IMR-90 (cell line): Measurements from ENCODE around the gene HPCAL4. TPM values are rescaled to one million over a fixed set of nuclear protein-coding genes. Genes with fewer than 3 reads are reported as not detected.

Source experiments
- ATAC-seq: fragments of 200-7000 bp; cut with Tn5 transposase; 2 replicates; pipeline ENCODE4 v1.9.1; 2020; ENCODE audit warnings: low read depth, mild to moderate bottlenecking, moderate library complexity
- BruUV-seq: library from RNA; stranded (reverse); fragments of 400-500 nt; replicated peaks from 2 replicates; lab custom pipeline; 2021; lab: Mats Ljungman, UMichigan
- CTCF ChIA-PET: fragments of 300-600 bp; formaldehyde crosslinking; extraction: SDS; loops from one replicate; lab custom pipeline; 2021; ENCODE audit warnings: antibody characterized with exemption; lab: Yijun Ruan, JAX
- POLR2A ChIA-PET: fragments of 300-600 bp; sonication (Branson Sonifier 250); formaldehyde crosslinking; loops from one replicate; lab custom pipeline; 2022; ENCODE audit warnings: antibody characterized with exemption; ENCODE audit not compliant: unreplicated experiment; lab: Charles Lee
- DNase-seq: peaks from one replicate; pipeline ENCODE4 v3.0.0; 2013
- H2AFZ ChIP-seq: replicated peaks from 2 replicates; pipeline ENCODE3; 2013; ENCODE audit warnings: low read length, mild to moderate bottlenecking; ENCODE audit not compliant: poor library complexity
- H2AK5ac ChIP-seq: 2 replicates; pipeline ENCODE4 v1.6.1; 2013; ENCODE audit warnings: low read depth, low read length, inconsistent platforms
- H2AK9ac ChIP-seq: replicated peaks from 2 replicates; pipeline ENCODE3; 2013; ENCODE audit warnings: mild to moderate bottlenecking, low read depth, low read length, moderate library complexity; ENCODE audit not compliant: poor library complexity
- H2BK120ac ChIP-seq: 2 replicates; pipeline ENCODE4 v1.6.1; 2013; ENCODE audit warnings: low read depth, low read length, inconsistent platforms
- H2BK15ac ChIP-seq: 3 replicates; pipeline ENCODE4 v1.6.1; 2013; ENCODE audit warnings: low read depth, low read length, inconsistent platforms
- H2BK20ac ChIP-seq: 2 replicates; pipeline ENCODE4 v1.6.1; 2013; ENCODE audit warnings: low read depth, mild to moderate bottlenecking, inconsistent platforms, low read length, moderate library complexity
- H2BK5ac ChIP-seq: 2 replicates; pipeline ENCODE4 v1.6.1; 2013; ENCODE audit warnings: mild to moderate bottlenecking, low read depth, low read length, inconsistent platforms; ENCODE audit not compliant: poor library complexity, severe bottlenecking
- H3K14ac ChIP-seq: replicated peaks from 2 replicates; pipeline ENCODE4 v1.6.1; 2013; ENCODE audit warnings: low read depth, low read length, inconsistent platforms
- H3K18ac ChIP-seq: 2 replicates; pipeline ENCODE4 v1.6.1; 2013; ENCODE audit warnings: low read depth, low read length, control low read depth
- H3K23ac ChIP-seq: 2 replicates; pipeline ENCODE4 v1.6.1; 2013; ENCODE audit warnings: low read depth, low read length, inconsistent platforms
- H3K27ac ChIP-seq: 2 replicates; pipeline ENCODE4 v1.5.1; 2013; ENCODE audit warnings: mild to moderate bottlenecking, control low read depth, low read length; ENCODE audit not compliant: insufficient read depth
- H3K27me3 ChIP-seq: 2 replicates; pipeline ENCODE4 v1.6.1; 2013; ENCODE audit warnings: low read length; ENCODE audit not compliant: control insufficient read depth, insufficient read depth
- H3K36me3 ChIP-seq: 2 replicates; pipeline ENCODE4 v1.6.1; 2013; ENCODE audit warnings: low read length, mixed read lengths; ENCODE audit not compliant: control insufficient read depth, insufficient read depth
- H3K4ac ChIP-seq: 2 replicates; pipeline ENCODE4 v1.6.1; 2013; ENCODE audit warnings: low read depth, low read length, inconsistent platforms
- H3K4me1 ChIP-seq: 2 replicates; pipeline ENCODE4 v1.6.1; 2013; ENCODE audit warnings: low read length, mixed read lengths; ENCODE audit not compliant: control insufficient read depth, insufficient read depth
- H3K4me2 ChIP-seq: 2 replicates; pipeline ENCODE4 v1.6.1; 2013; ENCODE audit warnings: low read depth, mild to moderate bottlenecking, control low read depth, low read length, moderate library complexity
- H3K4me3 ChIP-seq: 2 replicates; pipeline ENCODE4 v1.5.1; 2013; ENCODE audit warnings: low read depth, mild to moderate bottlenecking, control low read depth, low read length, moderate library complexity; ENCODE audit not compliant: insufficient read depth
- H3K56ac ChIP-seq: 2 replicates; pipeline ENCODE4 v1.6.1; 2013; ENCODE audit warnings: low read length, inconsistent platforms; ENCODE audit not compliant: insufficient read depth; ENCODE audit errors: extremely low read depth
- H3K79me1 ChIP-seq, 2 experiments: 2 replicates each; pipeline ENCODE4 v1.6.1; 2013; ENCODE audit warnings: low read length in 2 of 2, inconsistent platforms in 1 of 2, low read depth in 1 of 2
- H3K9ac ChIP-seq: 2 replicates; pipeline ENCODE4 v1.6.1; 2013; ENCODE audit warnings: low read depth, low read length, control low read depth
- H3K9me1 ChIP-seq: 2 replicates; pipeline ENCODE4 v1.6.1; 2013; ENCODE audit warnings: low read length, inconsistent platforms; ENCODE audit not compliant: insufficient read depth
- H3K9me3 ChIP-seq: 2 replicates; pipeline ENCODE4 v1.6.1; 2013; ENCODE audit warnings: low read length; ENCODE audit not compliant: control insufficient read depth, insufficient read depth
- H4K20me1 ChIP-seq: 2 replicates; pipeline ENCODE4 v1.6.1; 2013; ENCODE audit warnings: low read length, inconsistent platforms; ENCODE audit not compliant: insufficient read depth
- H4K5ac ChIP-seq: 2 replicates; pipeline ENCODE4 v1.6.1; 2013; ENCODE audit warnings: mild to moderate bottlenecking, low read depth, low read length, control low read depth
- H4K8ac ChIP-seq, 2 experiments: 2 replicates each; pipeline ENCODE4 v1.6.1; 2013; ENCODE audit warnings: low read depth in 2 of 2, low read length in 2 of 2, control low read depth in 1 of 2, inconsistent platforms in 1 of 2
- H4K91ac ChIP-seq: 2 replicates; pipeline ENCODE4 v1.6.1; 2013; ENCODE audit warnings: low read depth, low read length, inconsistent platforms; ENCODE audit not compliant: insufficient read depth
- BHLHE40 ChIP-seq: fragments of 150-350 bp; IDR thresholded peaks from 2 replicates; pipeline ENCODE4 v1.6.1; 2016; ENCODE audit warnings: mild to moderate bottlenecking, low read depth, low read length
- CEBPB ChIP-seq: IDR thresholded peaks from 2 replicates; pipeline ENCODE4 v1.6.1; 2012; ENCODE audit warnings: low read depth, low read length, improper control_type of control experiment
- CHD1 ChIP-seq: IDR thresholded peaks from 2 replicates; pipeline ENCODE4 v1.6.1; 2012; ENCODE audit warnings: low read depth, low read length, improper control_type of control experiment
- CTCF ChIP-seq: conservative IDR thresholded peaks from 2 replicates; pipeline ENCODE4 v1.5.1; 2012; ENCODE audit warnings: mild to moderate bottlenecking, low read depth, low read length, improper control_type of control experiment
- FOS ChIP-seq: fragments of 150-350 bp; IDR thresholded peaks from 2 replicates; pipeline ENCODE4 v1.6.1; 2016; ENCODE audit warnings: low read depth, low read length
- MAFK ChIP-seq: IDR thresholded peaks from 2 replicates; pipeline ENCODE4 v1.6.1; 2012; ENCODE audit warnings: low read depth, low read length, improper control_type of control experiment
- MXI1 ChIP-seq: IDR thresholded peaks from 2 replicates; pipeline ENCODE4 v1.6.1; 2012; ENCODE audit warnings: low read depth, mild to moderate bottlenecking, low read length, moderate library complexity, borderline replicate concordance
- NFE2L2 ChIP-seq: fragments of 150-350 bp; IDR thresholded peaks from 2 replicates; pipeline ENCODE4 v1.6.1; 2016; ENCODE audit warnings: low read depth, mild to moderate bottlenecking, low read length
- POLR2A ChIP-seq: IDR thresholded peaks from 2 replicates; pipeline ENCODE4 v1.6.1; 2012; ENCODE audit warnings: mild to moderate bottlenecking, low read depth, low read length
- RFX5 ChIP-seq: IDR thresholded peaks from 2 replicates; pipeline ENCODE4 v1.8.0; 2012; ENCODE audit warnings: low read depth, mild to moderate bottlenecking, low read length, moderate library complexity
- USF2 ChIP-seq: fragments of 150-350 bp; IDR thresholded peaks from 2 replicates; pipeline ENCODE4 v1.6.1; 2017; ENCODE audit warnings: mild to moderate bottlenecking, antibody characterized with exemption, low read length, low read depth
- WGBS, 2 experiments: methylation state at CpG; one replicate each; pipeline versions ENCODE4 v1.1.5 to v1.1.7; 2013; ENCODE audit warnings: missing lambda C conversion rate in 2 of 2; ENCODE audit not compliant: insufficient read length in 1 of 2; ENCODE audit errors: extremely low coverage in 2 of 2; 5-methylcytosine and 5-hydroxymethylcytosine counted together
- dilution Hi-C: fragments of 300-500 bp; cut with HindIII; formaldehyde crosslinking; loops from one replicate; pipeline ENCODE4 v1.14.3; 2018; ENCODE audit warnings: low sequenced_read_pairs; ENCODE audit not compliant: unreplicated experiment
- in situ Hi-C: fragments of 300-500 bp; cut with MboI; formaldehyde crosslinking; loops from 3 replicates; pipeline ENCODE4 v1.14.3; 2019; ENCODE audit warnings: low sequenced_read_pairs, inconsistent platforms, mixed read lengths
- intact Hi-C: fragments of 100-400 bp; cut with micrococcal nuclease; formaldehyde crosslinking; loops from 2 replicates; pipeline ENCODE4 v1.10.0; 2022
- polyA plus RNA-seq, 3 experiments: library from polyadenylated mRNA; depleted of rRNA; stranded (reverse); fragments of >200 nt; gene quantifications; 2 replicates each; pipeline ENCODE4 v1.2.3, GENCODE V29; 2012; ENCODE audit warnings: low replicate concordance in 1 of 3
- total RNA-seq: library from RNA; depleted of rRNA; stranded (reverse); fragments of >200 nt; gene quantifications from 2 replicates; pipeline ENCODE4 v1.2.3, GENCODE V29; 2012

HPCAL4 gene
- total and polyA plus RNA-seq, 2 of the 4 experiments (the other 2 are of a cell fraction) = 0.02 TPM; not detected in 1

GRCh38 chr1:39652105-39652504, 39.1 kb downstream of the HPCAL4 start:
- Histone ChIP-seq H2BK20ac (no peak overlapping the region), H3K9me3 (no peaks in the 10 kb centered on the region), H3K23ac (no peak overlapping the region), H3K36me3 (no peaks in the 10 kb centered on the region), H3K9ac (no peak overlapping the region), H3K4me2 (no peak overlapping the region), H3K56ac (no peak overlapping the region), H2BK120ac (no peak overlapping the region), H3K27ac (no peak overlapping the region), H3K4ac (no peak overlapping the region), H3K14ac (no peak overlapping the region), H3K18ac (no peak overlapping the region), H3K27me3 (peaks cover 27% of the 10 kb centered on the region), H3K4me3 (no peak overlapping the region), H3K79me1 (no peaks in the 10 kb centered on the region), H3K9me1 (0 out of 2 replicates have a peak, but pooled peaks cover under 1% of the 10 kb centered on the region), H4K5ac (no peak overlapping the region), H4K20me1 (no peaks in the 10 kb centered on the region), H3K4me1 (peaks cover under 1% of the 10 kb centered on the region; the same call in 1 of the 2 replicates), H4K8ac (no peak overlapping the region), H2BK5ac (no peak overlapping the region), H2AK9ac (no peak overlapping the region), H2BK15ac (no peak overlapping the region), H2AK5ac (no peak overlapping the region), H2AFZ (no peak overlapping the region), H4K91ac (no peak overlapping the region)
- dilution Hi-C loops (no loop called here), in situ Hi-C loops (no loop called here), intact Hi-C loops (loop anchor here (10.0 kb wide), 1 partner anchor 557 kb away; no protein-coding TSS in a partner anchor)
- BruUV-seq = no TSS peak
- no peak for DNase-seq
- 90% methylated on average over 2 of the region's 6 CpGs; no CpG with 5 or more reads in 1 of the 2 experiments for WGBS, 2 experiments
- ChIA-PET POLR2A (no interaction called here), CTCF (interaction anchor here (1.3 to 2.8 kb wide), 2 partner anchors 41 to 46 kb away, joined by 10 to 12 read pairs; no protein-coding TSS in a partner anchor)
- ATAC-seq = no peak
- no peak for TF ChIP-seq USF2
- TF ChIP-seq CTCF = no peak
- TF ChIP-seq RFX5 = no peak
- TF ChIP-seq MXI1 = no peak
- no peak for TF ChIP-seq CHD1
- no peak for TF ChIP-seq CEBPB
- no peak for TF ChIP-seq MAFK
- TF ChIP-seq POLR2A = no peak
- no peak for TF ChIP-seq BHLHE40
- TF ChIP-seq FOS = no peak
- no peak for TF ChIP-seq NFE2L2
